Sigmoid colon (tissue), 4 donors: ENCODE data around the gene AQP5.

Source experiments
- CTCF ChIP-seq, 4 experiments: fragments of 450-650 bp in 3 of 4; fragments of 200-600 bp in 1 of 4; IDR thresholded peaks; one replicate each; pipeline ENCODE4 v1.5.1; 2016 to 2019; ENCODE audit warnings: antibody characterized with exemption in 4 of 4, mild to moderate bottlenecking in 3 of 4, moderate library complexity in 2 of 4
- EP300 ChIP-seq, 4 donors: sonication (generic); formaldehyde crosslinking; IDR thresholded peaks; one replicate each; pipeline ENCODE4 v1.6.1; 2017; ENCODE audit warnings: antibody characterized with exemption in 4 of 4
- POLR2A ChIP-seq, 2 donors: fragments of 450-650 bp; IDR thresholded peaks; one replicate each; pipeline ENCODE4 v1.6.1; 2016; ENCODE audit warnings: antibody characterized with exemption in 2 of 2, mild to moderate bottlenecking in 2 of 2, moderate library complexity in 2 of 2
- POLR2AphosphoS5 ChIP-seq, 4 donors: sonication (generic); formaldehyde crosslinking; IDR thresholded peaks; one replicate each; pipeline ENCODE4 v1.6.1; 2017; ENCODE audit warnings: antibody characterized with exemption in 4 of 4

DNA sequence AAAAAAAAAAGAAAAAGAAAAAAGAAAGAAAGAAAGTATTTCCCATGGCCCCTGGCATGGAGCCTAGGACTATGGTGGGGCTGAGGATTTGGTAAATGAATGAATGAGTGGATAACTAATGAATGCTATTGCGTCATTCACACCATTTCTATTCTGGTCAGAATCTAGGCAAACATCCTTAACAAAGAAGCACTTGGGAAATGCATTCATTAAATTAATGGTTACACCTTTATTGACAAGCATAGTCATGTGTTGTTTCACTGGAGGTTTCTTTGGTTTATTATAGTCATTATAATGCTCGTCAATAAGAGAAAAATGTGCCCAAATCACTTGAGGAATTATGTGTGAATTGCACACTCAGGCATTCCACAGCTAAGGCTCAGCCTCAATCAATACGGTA is 24.7 kb upstream of the AQP5 start:
- TF ChIP-seq CTCF (IDR thresholded peaks at IDR 0.05) (no peak), POLR2A (IDR thresholded peaks at IDR 0.05) (no peak), EP300 (IDR thresholded peaks at IDR 0.05) (no peak), POLR2AphosphoS5 (IDR thresholded peaks at IDR 0.05) (no peak)
